IMR-90 (cell line): ENCODE measurements around the gene TRUB2. TPM values are rescaled to one million over a fixed set of nuclear protein-coding genes. Genes with fewer than 3 reads are reported as not detected.

Experiments
- ATAC-seq: fragments of 200-7000 bp; cut with Tn5 transposase; 2 replicates; pipeline ENCODE4 v1.9.1; 2020; ENCODE audit warnings: low read depth, mild to moderate bottlenecking, moderate library complexity
- BruUV-seq: library from RNA; stranded (reverse); fragments of 400-500 nt; replicated peaks from 2 replicates; lab custom pipeline; 2021; lab: Mats Ljungman, UMichigan
- CTCF ChIA-PET: fragments of 300-600 bp; formaldehyde crosslinking; extraction: SDS; loops from one replicate; lab custom pipeline; 2021; ENCODE audit warnings: antibody characterized with exemption; lab: Yijun Ruan, JAX
- POLR2A ChIA-PET: fragments of 300-600 bp; sonication (Branson Sonifier 250); formaldehyde crosslinking; loops from one replicate; lab custom pipeline; 2022; ENCODE audit warnings: antibody characterized with exemption; ENCODE audit not compliant: unreplicated experiment; lab: Charles Lee
- DNase-seq: peaks from one replicate; pipeline ENCODE4 v3.0.0; 2013
- H2AFZ ChIP-seq: replicated peaks from 2 replicates; pipeline ENCODE3; 2013; ENCODE audit warnings: low read length, mild to moderate bottlenecking; ENCODE audit not compliant: poor library complexity
- H2AK5ac ChIP-seq: 2 replicates; pipeline ENCODE4 v1.6.1; 2013; ENCODE audit warnings: low read depth, low read length, inconsistent platforms
- H2AK9ac ChIP-seq: replicated peaks from 2 replicates; pipeline ENCODE3; 2013; ENCODE audit warnings: mild to moderate bottlenecking, low read depth, low read length, moderate library complexity; ENCODE audit not compliant: poor library complexity
- H2BK120ac ChIP-seq: 2 replicates; pipeline ENCODE4 v1.6.1; 2013; ENCODE audit warnings: low read depth, low read length, inconsistent platforms
- H2BK15ac ChIP-seq: 3 replicates; pipeline ENCODE4 v1.6.1; 2013; ENCODE audit warnings: low read depth, low read length, inconsistent platforms
- H2BK20ac ChIP-seq: 2 replicates; pipeline ENCODE4 v1.6.1; 2013; ENCODE audit warnings: low read depth, mild to moderate bottlenecking, inconsistent platforms, low read length, moderate library complexity
- H2BK5ac ChIP-seq: 2 replicates; pipeline ENCODE4 v1.6.1; 2013; ENCODE audit warnings: mild to moderate bottlenecking, low read depth, low read length, inconsistent platforms; ENCODE audit not compliant: poor library complexity, severe bottlenecking
- H3K14ac ChIP-seq: replicated peaks from 2 replicates; pipeline ENCODE4 v1.6.1; 2013; ENCODE audit warnings: low read depth, low read length, inconsistent platforms
- H3K18ac ChIP-seq: 2 replicates; pipeline ENCODE4 v1.6.1; 2013; ENCODE audit warnings: low read depth, low read length, control low read depth
- H3K23ac ChIP-seq: 2 replicates; pipeline ENCODE4 v1.6.1; 2013; ENCODE audit warnings: low read depth, low read length, inconsistent platforms
- H3K27ac ChIP-seq: 2 replicates; pipeline ENCODE4 v1.5.1; 2013; ENCODE audit warnings: mild to moderate bottlenecking, control low read depth, low read length; ENCODE audit not compliant: insufficient read depth
- H3K27me3 ChIP-seq: 2 replicates; pipeline ENCODE4 v1.6.1; 2013; ENCODE audit warnings: low read length; ENCODE audit not compliant: control insufficient read depth, insufficient read depth
- H3K36me3 ChIP-seq: 2 replicates; pipeline ENCODE4 v1.6.1; 2013; ENCODE audit warnings: low read length, mixed read lengths; ENCODE audit not compliant: control insufficient read depth, insufficient read depth
- H3K4ac ChIP-seq: 2 replicates; pipeline ENCODE4 v1.6.1; 2013; ENCODE audit warnings: low read depth, low read length, inconsistent platforms
- H3K4me1 ChIP-seq: 2 replicates; pipeline ENCODE4 v1.6.1; 2013; ENCODE audit warnings: low read length, mixed read lengths; ENCODE audit not compliant: control insufficient read depth, insufficient read depth
- H3K4me2 ChIP-seq: 2 replicates; pipeline ENCODE4 v1.6.1; 2013; ENCODE audit warnings: low read depth, mild to moderate bottlenecking, control low read depth, low read length, moderate library complexity
- H3K4me3 ChIP-seq: 2 replicates; pipeline ENCODE4 v1.5.1; 2013; ENCODE audit warnings: low read depth, mild to moderate bottlenecking, control low read depth, low read length, moderate library complexity; ENCODE audit not compliant: insufficient read depth
- H3K56ac ChIP-seq: 2 replicates; pipeline ENCODE4 v1.6.1; 2013; ENCODE audit warnings: low read length, inconsistent platforms; ENCODE audit not compliant: insufficient read depth; ENCODE audit errors: extremely low read depth
- H3K79me1 ChIP-seq, 2 experiments: 2 replicates each; pipeline ENCODE4 v1.6.1; 2013; ENCODE audit warnings: low read length in 2 of 2, inconsistent platforms in 1 of 2, low read depth in 1 of 2
- H3K9ac ChIP-seq: 2 replicates; pipeline ENCODE4 v1.6.1; 2013; ENCODE audit warnings: low read depth, low read length, control low read depth
- H3K9me1 ChIP-seq: 2 replicates; pipeline ENCODE4 v1.6.1; 2013; ENCODE audit warnings: low read length, inconsistent platforms; ENCODE audit not compliant: insufficient read depth
- H3K9me3 ChIP-seq: 2 replicates; pipeline ENCODE4 v1.6.1; 2013; ENCODE audit warnings: low read length; ENCODE audit not compliant: control insufficient read depth, insufficient read depth
- H4K20me1 ChIP-seq: 2 replicates; pipeline ENCODE4 v1.6.1; 2013; ENCODE audit warnings: low read length, inconsistent platforms; ENCODE audit not compliant: insufficient read depth
- H4K5ac ChIP-seq: 2 replicates; pipeline ENCODE4 v1.6.1; 2013; ENCODE audit warnings: mild to moderate bottlenecking, low read depth, low read length, control low read depth
- H4K8ac ChIP-seq, 2 experiments: 2 replicates each; pipeline ENCODE4 v1.6.1; 2013; ENCODE audit warnings: low read depth in 2 of 2, low read length in 2 of 2, control low read depth in 1 of 2, inconsistent platforms in 1 of 2
- H4K91ac ChIP-seq: 2 replicates; pipeline ENCODE4 v1.6.1; 2013; ENCODE audit warnings: low read depth, low read length, inconsistent platforms; ENCODE audit not compliant: insufficient read depth
- FOS ChIP-seq: fragments of 150-350 bp; IDR thresholded peaks from 2 replicates; pipeline ENCODE4 v1.6.1; 2016; ENCODE audit warnings: low read depth, low read length
- MAZ ChIP-seq: IDR thresholded peaks from 2 replicates; pipeline ENCODE4 v1.6.1; 2012; ENCODE audit warnings: low read depth, mild to moderate bottlenecking, low read length, improper control_type of control experiment, moderate library complexity, borderline replicate concordance
- RFX5 ChIP-seq: IDR thresholded peaks from 2 replicates; pipeline ENCODE4 v1.8.0; 2012; ENCODE audit warnings: low read depth, mild to moderate bottlenecking, low read length, moderate library complexity
- WGBS, 2 experiments: methylation state at CpG; one replicate each; pipeline versions ENCODE4 v1.1.5 to v1.1.7; 2013; ENCODE audit warnings: missing lambda C conversion rate in 2 of 2; ENCODE audit not compliant: insufficient read length in 1 of 2; ENCODE audit errors: extremely low coverage in 2 of 2; 5-methylcytosine and 5-hydroxymethylcytosine counted together
- dilution Hi-C: fragments of 300-500 bp; cut with HindIII; formaldehyde crosslinking; loops from one replicate; pipeline ENCODE4 v1.14.3; 2018; ENCODE audit warnings: low sequenced_read_pairs; ENCODE audit not compliant: unreplicated experiment
- in situ Hi-C: fragments of 300-500 bp; cut with MboI; formaldehyde crosslinking; loops from 3 replicates; pipeline ENCODE4 v1.14.3; 2019; ENCODE audit warnings: low sequenced_read_pairs, inconsistent platforms, mixed read lengths
- intact Hi-C: fragments of 100-400 bp; cut with micrococcal nuclease; formaldehyde crosslinking; loops from 2 replicates; pipeline ENCODE4 v1.10.0; 2022
- polyA plus RNA-seq, 3 experiments: library from polyadenylated mRNA; depleted of rRNA; stranded (reverse); fragments of >200 nt; gene quantifications; 2 replicates each; pipeline ENCODE4 v1.2.3, GENCODE V29; 2012; ENCODE audit warnings: low replicate concordance in 1 of 3
- total RNA-seq: library from RNA; depleted of rRNA; stranded (reverse); fragments of >200 nt; gene quantifications from 2 replicates; pipeline ENCODE4 v1.2.3, GENCODE V29; 2012

TRUB2 gene
- total and polyA plus RNA-seq, 2 of the 4 experiments (the other 2 are of a cell fraction): 18.0 to 21.3 TPM

GRCh38 chr9:128310461-128310860 lies 11.8 kb downstream of the TRUB2 start:
- Histone ChIP-seq H3K14ac (no peak overlapping the region), H3K9ac (no peak overlapping the region), H2BK20ac (no peak overlapping the region), H3K27me3 (no peaks in the 10 kb centered on the region), H3K9me3 (no peaks in the 10 kb centered on the region), H3K4me2 (no peak overlapping the region), H3K79me1 (peaks cover 0 to 3% of the 10 kb centered on the region in 2 experiments; a peak in 2 of 4 replicates), H3K4me1 (peaks cover 4% of the 10 kb centered on the region), H3K27ac (no peak overlapping the region), H4K5ac (no peak overlapping the region), H2BK5ac (no peak overlapping the region), H3K4me3 (no peak overlapping the region), H4K8ac (no peak overlapping the region), H3K23ac (no peak overlapping the region), H2AFZ (no peak overlapping the region), H4K20me1 (peaks cover 4% of the 10 kb centered on the region), H2BK120ac (no peak overlapping the region), H3K36me3 (peaks cover 38% of the 10 kb centered on the region), H2AK5ac (no peak overlapping the region), H3K4ac (no peak overlapping the region), H2BK15ac (no peak overlapping the region), H3K18ac (no peak overlapping the region), H3K9me1 (0 out of 2 replicates have a peak, but pooled peaks cover 5% of the 10 kb centered on the region), H4K91ac (no peak overlapping the region), H3K56ac (no peak overlapping the region), H2AK9ac (no peak overlapping the region)
- in situ Hi-C loops (no loop called here), intact Hi-C loops (no loop called here), dilution Hi-C loops (no loop called here)
- POLR2A ChIA-PET: no interaction called here
- no TSS peak for BruUV-seq
- DNase-seq (no peak), ATAC-seq (no peak)
- TF ChIP-seq RFX5: no peak
- TF ChIP-seq FOS: no peak
- TF ChIP-seq MAZ: no peak
- 90% methylated on average over 2 of the region's 10 CpGs; no CpG with 5 or more reads in 1 of the 2 experiments for WGBS, 2 experiments
- CTCF ChIA-PET: no interaction called here
